PC-9 (cell line): Measurements from ENCODE around the gene SLC25A47. TPM values are rescaled to one million over a fixed set of nuclear protein-coding genes. Genes with fewer than 3 reads are reported as not detected.
A peak's percentile ranks its signal among the peaks of the same experiment; 100 is the strongest.

Source experiments
- BruUV-seq: library from RNA; stranded (reverse); fragments of 400-500 nt; replicated peaks from 2 replicates; lab custom pipeline; 2021; lab: Mats Ljungman, UMichigan
- CTCF ChIA-PET: fragments of 300-600 bp; sonication (Branson Sonifier 250); formaldehyde crosslinking; loops from one replicate; lab custom pipeline; 2022; ENCODE audit warnings: antibody characterized with exemption; lab: Charles Lee
- POLR2A ChIA-PET: fragments of 300-600 bp; sonication (Branson Sonifier 250); formaldehyde crosslinking; loops from one replicate; lab custom pipeline; 2022; ENCODE audit warnings: antibody characterized with exemption; ENCODE audit not compliant: unreplicated experiment; lab: Charles Lee
- DNase-seq, 2 experiments: peaks; one replicate each; pipeline versions ENCODE4 v3.0.0 to v3.0.0-alpha.2; 2015 to 2022; ENCODE audit warnings: mixed read lengths in 1 of 2
- H2AFZ ChIP-seq: fragments of 200-600 bp; sonication (generic); 2 replicates; pipeline ENCODE4 v1.8.1; 2017; ENCODE audit warnings: antibody characterized with exemption
- H3F3A ChIP-seq: fragments of 200-600 bp; sonication (generic); 2 replicates; pipeline ENCODE4 v1.8.1; 2017; ENCODE audit warnings: antibody characterized with exemption, mild to moderate bottlenecking, low read depth; ENCODE audit not compliant: insufficient read depth
- H3K27ac ChIP-seq: fragments of 200-600 bp; sonication (generic); 2 replicates; pipeline ENCODE4 v1.6.1; 2016; ENCODE audit warnings: mixed run types
- H3K27me3 ChIP-seq: fragments of 200-600 bp; sonication (generic); 2 replicates; pipeline ENCODE4 v1.6.1; 2016; ENCODE audit warnings: low read depth, mixed run types; ENCODE audit not compliant: insufficient read depth
- H3K36me3 ChIP-seq: fragments of 200-600 bp; sonication (generic); 2 replicates; pipeline ENCODE4 v1.6.1; 2016; ENCODE audit warnings: low read depth, mixed run types
- H3K4me1 ChIP-seq: fragments of 200-600 bp; sonication (generic); replicated peaks from 2 replicates; pipeline ENCODE4 v1.6.1; 2016; ENCODE audit warnings: mixed run types; ENCODE audit not compliant: insufficient read depth
- H3K4me2 ChIP-seq: fragments of 200-600 bp; sonication (generic); 2 replicates; pipeline ENCODE4 v1.6.1; 2017; ENCODE audit warnings: mixed run types
- H3K4me3 ChIP-seq: fragments of 200-600 bp; sonication (generic); 2 replicates; pipeline ENCODE4 v1.6.1; 2016; ENCODE audit warnings: mixed run types
- H3K79me2 ChIP-seq: fragments of 200-600 bp; sonication (generic); 2 replicates; pipeline ENCODE4 v1.6.1; 2017; ENCODE audit warnings: low read depth, mixed run types
- H3K9me2 ChIP-seq: fragments of 200-600 bp; sonication (generic); 2 replicates; pipeline ENCODE4 v1.8.1; 2017; ENCODE audit warnings: mild to moderate bottlenecking; ENCODE audit not compliant: insufficient read depth
- H3K9me3 ChIP-seq: fragments of 200-600 bp; sonication (generic); 2 replicates; pipeline ENCODE4 v1.8.1; 2016; ENCODE audit warnings: low read depth; ENCODE audit not compliant: insufficient read depth
- H4K20me1 ChIP-seq: fragments of 200-600 bp; sonication (generic); 2 replicates; pipeline ENCODE4 v1.8.1; 2017; ENCODE audit not compliant: insufficient read depth
- EZH2 ChIP-seq: fragments of 200-600 bp; sonication (generic); IDR thresholded peaks from 2 replicates; pipeline ENCODE4 v1.8.0; 2017; ENCODE audit warnings: antibody characterized with exemption, low read depth
- intact Hi-C: fragments of 100-400 bp; cut with micrococcal nuclease; formaldehyde crosslinking; loops from one replicate; pipeline ENCODE4 v1.10.0; 2022; ENCODE audit not compliant: unreplicated experiment
- total RNA-seq: library from RNA; stranded (reverse); gene quantifications from 2 replicates; pipeline ENCODE4 v1.2.3, GENCODE V29; 2021
- TF ChIP-seq, protein P1 (sequence below): fragments of 200-600 bp; sonication (generic); conservative IDR thresholded peaks from 2 replicates; pipeline ENCODE4 v1.6.1; 2017; ENCODE audit warnings: mixed run types, antibody characterized with exemption, mild to moderate bottlenecking, moderate library complexity

SLC25A47 gene
- total RNA-seq, 1 experiment from 2014 or later: not detected

DNA sequence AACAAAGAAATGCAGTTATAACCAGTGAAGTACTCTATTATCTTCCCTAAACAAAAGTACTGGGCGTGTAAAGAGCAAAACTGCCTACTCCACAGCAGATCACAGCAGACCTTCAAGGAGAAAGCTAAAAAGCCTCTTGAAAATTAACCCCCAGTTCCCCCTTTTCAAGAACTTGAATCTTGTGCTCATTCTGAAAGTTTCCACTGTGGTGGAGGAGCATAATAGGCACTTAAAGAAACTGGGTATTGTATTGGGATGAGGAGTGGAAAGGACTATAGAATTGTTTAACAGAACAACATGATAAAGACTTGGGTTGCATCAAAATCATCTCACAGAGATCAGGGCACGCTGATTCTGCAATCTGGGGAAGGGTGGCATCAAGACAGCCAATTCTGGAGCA is 51.1 kb downstream of the SLC25A47 start:
- intact Hi-C loops: loop anchor here (10.0 kb wide), 2 partner anchors 129 to 299 kb away; no protein-coding TSS in a partner anchor
- Histone ChIP-seq H3K4me2 (peak overlapping the region; percentile 84), H3K27me3 (no peaks in the 10 kb centered on the region), H4K20me1 (no peaks in the 10 kb centered on the region; the same call in 1 of the 2 replicates), H3K4me1 (peaks cover 20% of the 10 kb centered on the region), H3K36me3 (peaks cover 6% of the 10 kb centered on the region; the same call in 1 of the 2 replicates), H3K79me2 (peaks cover 22% of the 10 kb centered on the region), H2AFZ (no peak overlapping the region), H3K9me2 (no peaks in the 10 kb centered on the region), H3K27ac (no peak overlapping the region), H3F3A (peaks cover 12% of the 10 kb centered on the region; the same call in 1 of the 2 replicates), H3K4me3 (peak overlapping the region; percentile 94; the same call in 1 of the 2 replicates), H3K9me3 (no peaks in the 10 kb centered on the region)
- DNase-seq: no peak
- BruUV-seq: TSS peak; percentile 60
- POLR2A ChIA-PET: no interaction called here
- CTCF ChIA-PET: no interaction called here
- TF ChIP-seq, protein P1, sequence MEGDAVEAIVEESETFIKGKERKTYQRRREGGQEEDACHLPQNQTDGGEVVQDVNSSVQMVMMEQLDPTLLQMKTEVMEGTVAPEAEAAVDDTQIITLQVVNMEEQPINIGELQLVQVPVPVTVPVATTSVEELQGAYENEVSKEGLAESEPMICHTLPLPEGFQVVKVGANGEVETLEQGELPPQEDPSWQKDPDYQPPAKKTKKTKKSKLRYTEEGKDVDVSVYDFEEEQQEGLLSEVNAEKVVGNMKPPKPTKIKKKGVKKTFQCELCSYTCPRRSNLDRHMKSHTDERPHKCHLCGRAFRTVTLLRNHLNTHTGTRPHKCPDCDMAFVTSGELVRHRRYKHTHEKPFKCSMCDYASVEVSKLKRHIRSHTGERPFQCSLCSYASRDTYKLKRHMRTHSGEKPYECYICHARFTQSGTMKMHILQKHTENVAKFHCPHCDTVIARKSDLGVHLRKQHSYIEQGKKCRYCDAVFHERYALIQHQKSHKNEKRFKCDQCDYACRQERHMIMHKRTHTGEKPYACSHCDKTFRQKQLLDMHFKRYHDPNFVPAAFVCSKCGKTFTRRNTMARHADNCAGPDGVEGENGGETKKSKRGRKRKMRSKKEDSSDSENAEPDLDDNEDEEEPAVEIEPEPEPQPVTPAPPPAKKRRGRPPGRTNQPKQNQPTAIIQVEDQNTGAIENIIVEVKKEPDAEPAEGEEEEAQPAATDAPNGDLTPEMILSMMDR: no peak
- no peak for TF ChIP-seq EZH2

DNA sequence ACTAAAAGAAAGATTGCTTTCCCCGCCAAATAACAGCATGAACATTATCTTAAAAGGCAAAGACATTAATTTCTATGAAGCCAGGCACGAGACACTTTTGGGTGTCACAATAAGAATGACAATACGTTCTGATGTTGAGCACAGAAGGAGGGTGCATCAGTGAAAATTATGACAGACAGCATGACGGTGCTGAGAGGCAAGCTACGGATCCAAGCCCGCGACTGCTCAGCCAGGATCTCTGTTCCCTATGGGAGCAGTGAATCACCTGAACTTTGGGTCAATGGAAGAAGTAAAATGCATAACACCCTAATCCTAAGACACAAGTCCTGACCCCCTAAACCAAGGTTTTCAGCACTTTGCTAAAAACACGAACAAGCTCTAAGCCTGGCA is 51.7 kb downstream of the SLC25A47 start:
- H3F3A ChIP-seq: peaks cover 12% of the 10 kb centered on the region; the same call in 1 of the 2 replicates
- H3K4me2 ChIP-seq: peak overlapping the region; percentile 84
- 0 out of 2 replicates have a peak overlapping the region, but pooled peaks have one; percentile 69 for H2AFZ ChIP-seq
- TF ChIP-seq, protein P1: no peak
- TF ChIP-seq EZH2: no peak
- no TSS peak for BruUV-seq
- H3K4me3 ChIP-seq: peak overlapping the region; percentile 94
- no peaks in the 10 kb centered on the region for H3K27me3 ChIP-seq
- H4K20me1 ChIP-seq: no peaks in the 10 kb centered on the region; the same call in 1 of the 2 replicates
- H3K9me2 ChIP-seq: no peaks in the 10 kb centered on the region
- H3K9me3 ChIP-seq: no peaks in the 10 kb centered on the region
- H3K4me1 ChIP-seq: peaks cover 20% of the 10 kb centered on the region
- no peak for DNase-seq
- ChIA-PET CTCF (no interaction called here), POLR2A (no interaction called here)
- H3K27ac ChIP-seq: peak overlapping the region; percentile 97
- H3K36me3 ChIP-seq: peaks cover 6% of the 10 kb centered on the region; the same call in 1 of the 2 replicates
- peaks cover 22% of the 10 kb centered on the region for H3K79me2 ChIP-seq
- intact Hi-C loops: loop anchor here (5.0 to 10.0 kb wide), 4 partner anchors 68 to 300 kb away; partner anchors contain the start of gene SLC25A29

DNA sequence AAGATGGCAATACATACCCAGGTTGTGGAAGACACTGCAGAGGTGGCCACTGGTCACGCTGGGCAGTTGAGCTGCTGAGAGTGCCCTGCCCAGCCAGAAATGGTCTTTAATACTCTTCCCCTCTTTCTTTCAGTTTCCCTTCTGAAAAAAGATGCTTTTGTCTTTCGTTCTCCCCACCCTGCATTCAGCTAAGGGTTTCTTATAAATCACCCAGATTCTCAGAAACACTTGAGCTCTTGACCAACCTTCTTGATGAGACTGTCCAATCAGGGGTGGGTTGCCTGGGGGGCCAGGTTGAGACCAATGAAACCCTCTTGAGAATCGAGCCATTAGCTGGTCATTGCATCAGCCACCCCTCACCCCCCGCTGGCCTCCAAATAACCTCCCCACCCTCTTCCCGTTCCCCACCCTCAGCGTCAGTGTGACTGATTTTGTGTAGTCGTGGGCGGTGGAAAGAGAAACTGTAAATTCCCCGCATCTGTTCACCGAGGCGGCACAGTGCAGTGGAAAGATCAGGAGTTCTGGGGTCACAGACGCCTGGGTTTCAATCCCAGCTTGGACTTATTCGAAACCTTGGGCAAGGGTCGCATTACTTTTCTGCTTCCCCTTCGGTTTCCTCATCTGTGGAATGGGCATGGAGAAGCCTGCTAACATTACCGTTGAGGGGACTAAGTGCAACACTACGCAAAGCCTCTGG is 52.3 kb downstream of the SLC25A47 start:
- H3K27me3 ChIP-seq: no peaks in the 10 kb centered on the region
- H3K9me3 ChIP-seq: no peaks in the 10 kb centered on the region
- POLR2A ChIA-PET: no interaction called here
- intact Hi-C loops: loop anchor here (5.0 to 10.0 kb wide), 4 partner anchors 68 to 301 kb away; partner anchors contain the start of gene SLC25A29
- no peaks in the 10 kb centered on the region for H4K20me1 ChIP-seq
- peak; percentile 29 to 57 for DNase-seq
- peaks cover 6% of the 10 kb centered on the region; the same call in 1 of the 2 replicates for H3K36me3 ChIP-seq
- H2AFZ ChIP-seq: peak overlapping the region; percentile 69; the same call in 1 of the 2 replicates
- no peaks in the 10 kb centered on the region for H3K9me2 ChIP-seq
- H3K79me2 ChIP-seq: peaks cover 22% of the 10 kb centered on the region
- peak overlapping the region; percentile 84 for H3K4me2 ChIP-seq
- CTCF ChIA-PET: no interaction called here
- TF ChIP-seq EZH2: no peak
- TF ChIP-seq, protein P1: no peak
- no TSS peak for BruUV-seq
- H3F3A ChIP-seq: peaks cover 12% of the 10 kb centered on the region; the same call in 1 of the 2 replicates
- peak overlapping the region; percentile 97 for H3K27ac ChIP-seq
- H3K4me3 ChIP-seq: peak overlapping the region; percentile 94
- peaks cover 20% of the 10 kb centered on the region for H3K4me1 ChIP-seq
